Motor neuron (in vitro differentiated cells): ENCODE data around the gene COG8. TPM values are rescaled to one million over a fixed set of nuclear protein-coding genes. Genes with fewer than 3 reads are reported as not detected.
A peak's percentile ranks its signal among the peaks of the same experiment; 100 is the strongest.

ENCODE experiments used
- ATAC-seq, 8 experiments: fragments of 200-7000 bp; cut with Tn5 transposase; replicated peaks in 6 of 8; 2 replicates each; pipeline ENCODE4 v1.8.0; 2021; ENCODE audit warnings: mild to moderate bottlenecking in 8 of 8, moderate library complexity in 8 of 8
- H3K27ac ChIP-seq, 2 donors: fragments of 250-450 bp; sonication (Bioruptor Pico); 2 replicates each; pipeline ENCODE4 v1.9.0; 2021; ENCODE audit warnings: antibody characterized with exemption in 2 of 2, mild to moderate bottlenecking in 2 of 2, moderate library complexity in 1 of 2
- H3K4me1 ChIP-seq, 2 donors: fragments of 250-450 bp; sonication (Bioruptor Pico); replicated peaks in 1 of 2; 2 replicates each; pipeline ENCODE4 v1.6.1; 2021; ENCODE audit warnings: antibody characterized with exemption in 2 of 2, mild to moderate bottlenecking in 2 of 2, moderate library complexity in 1 of 2
- H3K4me3 ChIP-seq, 5 donors: fragments of 250-450 bp; sonication (Bioruptor Pico); 2 replicates each; pipeline ENCODE4 v1.9.0; 2021; ENCODE audit warnings: antibody characterized with exemption in 5 of 5, mild to moderate bottlenecking in 5 of 5, moderate library complexity in 4 of 5
- WGBS, 10 experiments: fragments of 450-650 bp; shearing (Covaris generic); methylation state at CpG; one replicate each; pipeline ENCODE4 v1.0.0; 2022; 5-methylcytosine and 5-hydroxymethylcytosine counted together
- in situ Hi-C, 9 experiments: fragments of 400-800 bp; cut with MboI; loops; one replicate each; pipeline ENCODE4 v1.15.0; 2021; ENCODE audit warnings: low sequenced_read_pairs in 9 of 9, low pct_unique_long_range_greater_than_20kb in 2 of 9; ENCODE audit not compliant: unreplicated experiment in 9 of 9
- total RNA-seq, 8 experiments: library from RNA; unstranded; fragments of 300-600 nt; gene quantifications; 2 replicates each; pipeline versions ENCODE4 v1.2.3 to v1.2.4, GENCODE V29; 2022

Gene COG8
- total RNA-seq, 8 experiments from 2014 or later, result 20.8 to 46.9 (median 28.0) TPM

DNA sequence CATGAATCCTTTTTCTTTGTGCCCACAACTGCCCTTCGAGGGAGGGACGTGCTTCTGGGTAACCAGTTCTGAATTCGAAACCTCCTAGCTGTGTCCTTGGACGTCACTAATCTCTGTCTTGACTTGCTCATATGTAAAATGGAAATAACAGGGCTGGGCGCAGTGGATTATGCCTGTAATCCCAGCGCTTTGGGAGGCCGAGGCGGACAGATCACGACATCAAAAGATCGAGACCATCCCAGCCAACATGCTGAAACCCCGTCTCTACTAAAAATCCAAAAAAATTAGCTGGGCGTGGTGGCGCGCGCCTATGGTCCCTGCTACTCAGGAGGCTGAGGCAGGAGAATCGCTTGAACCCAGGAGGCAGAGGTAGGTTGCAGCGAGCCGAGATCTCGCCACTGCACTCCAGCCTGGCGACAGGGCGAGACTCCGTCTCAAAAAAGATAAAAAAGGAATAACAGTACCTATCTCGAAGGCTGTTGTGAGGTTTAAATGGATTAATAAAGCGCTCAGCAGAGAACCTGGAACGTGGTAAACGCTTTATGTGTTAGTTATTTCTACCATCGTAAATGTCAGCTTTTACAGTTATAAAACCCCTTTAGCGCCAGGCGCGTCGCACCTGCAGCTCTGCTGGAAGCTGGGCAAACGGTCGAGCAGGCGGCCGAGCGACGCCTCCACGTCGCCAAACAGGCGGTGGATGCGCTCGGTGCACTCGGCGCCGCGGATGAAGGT lies 641 bp downstream of the COG8 start:
- WGBS, 10 experiments, result 0 to 51% (median 38%) methylated on average over 1 to 28 of the region's 46 CpGs
- H3K27ac ChIP-seq, result peak overlapping the region; percentile 92 to 95
- peak overlapping the region; percentile 73 to 90 (median 77) for H3K4me3 ChIP-seq
- in situ Hi-C loops, result no loop called here
- peaks cover 6 to 16% of the 10 kb centered on the region in 2 donors for H3K4me1 ChIP-seq
- ATAC-seq, result no peak

DNA sequence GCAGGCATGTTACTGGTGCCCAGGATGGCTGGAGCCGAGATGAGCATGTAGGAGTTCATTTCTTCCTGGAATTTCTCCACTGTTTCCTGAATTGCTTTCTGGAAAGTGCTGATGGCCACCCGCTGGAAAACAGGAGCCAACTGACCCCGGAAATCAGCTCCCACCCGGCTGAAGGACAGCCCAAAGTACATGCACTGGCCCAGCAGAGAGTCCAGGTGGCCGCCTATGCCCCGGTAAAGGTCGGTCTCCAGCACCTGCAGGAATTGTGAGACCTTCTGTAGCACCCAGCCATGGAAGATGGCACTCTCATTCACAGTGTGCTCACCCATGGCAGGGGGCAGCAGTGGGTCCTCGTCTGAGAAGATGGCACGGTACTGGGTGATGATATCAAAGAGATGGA lies 4.7 kb downstream of the COG8 start:
- Histone ChIP-seq H3K4me3 (no peak overlapping the region), H3K27ac (no peak overlapping the region), H3K4me1 (peaks cover 11 to 13% of the 10 kb centered on the region in 2 donors)
- 93 to 100% (median 98%) methylated on average over 1 to 6 of the region's 9 CpGs; no CpG with 5 or more reads in 6 of the 10 experiments for WGBS, 10 experiments
- in situ Hi-C loops, result no loop called here
- ATAC-seq, result no peak

DNA sequence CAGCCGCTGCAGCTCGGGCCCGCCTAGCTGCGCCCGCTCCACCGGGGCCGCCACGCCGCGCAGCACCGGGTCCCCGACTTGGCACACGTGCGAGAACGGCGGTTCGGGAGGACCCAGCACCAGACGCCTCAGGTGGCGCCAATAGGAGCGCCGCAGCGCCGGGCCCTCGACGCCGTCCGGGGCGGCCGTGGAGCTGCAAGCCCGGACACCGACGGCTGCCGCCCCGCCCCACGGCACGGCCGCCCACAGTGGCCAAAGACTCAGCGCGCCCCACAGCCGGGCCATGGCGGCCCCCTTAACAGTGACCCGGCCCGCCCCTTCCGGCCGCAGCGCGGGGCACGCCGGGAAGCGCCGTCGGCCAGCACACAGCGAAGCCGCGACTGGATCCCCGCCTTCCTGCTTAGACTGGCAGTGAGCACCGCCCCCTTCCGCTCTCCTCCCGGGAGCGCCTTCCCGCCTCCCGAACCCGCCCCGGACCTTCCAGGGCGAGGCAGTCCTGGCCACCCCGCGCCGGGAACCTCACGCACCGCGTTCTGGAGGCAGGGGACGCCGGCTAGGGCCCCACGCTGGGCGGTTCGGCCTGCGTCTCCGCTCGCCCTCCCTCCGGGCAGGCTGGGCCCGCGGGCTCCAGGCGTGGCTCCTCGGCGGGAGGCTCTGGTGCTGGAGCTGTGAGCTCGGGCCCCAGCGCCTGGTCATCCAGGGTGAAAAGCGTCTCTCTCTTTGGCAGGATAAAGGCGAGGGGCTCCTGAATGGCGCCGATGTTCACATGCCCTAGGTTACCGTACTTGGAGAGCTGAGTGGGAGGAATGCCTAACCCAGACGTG lies 8.9 kb downstream of the COG8 start, which contains the start of gene PDF:
Gene PDF (minus strand): TSS at position 303 of the 824 bp plus-strand sequence. CDS start 18 bp downstream, at position 285.
- in situ Hi-C loops, result no loop called here
- peak within 1 kb of the TSS; percentile 86 to 94 for H3K27ac ChIP-seq
- H3K4me1 ChIP-seq, result peaks cover 27 to 39% of the 10 kb centered on the region in 2 donors
- ATAC-seq, result peak; percentile 86 to 96 (median 93)
- WGBS, 10 experiments, result 0 to 20% (median 5%) methylated on average over 2 to 6 of the region's 93 CpGs; no CpG with 5 or more reads in 6 of the 10 experiments
- H3K4me3 ChIP-seq, result peak within 1 kb of the TSS; percentile 62 to 93 (median 79)

DNA sequence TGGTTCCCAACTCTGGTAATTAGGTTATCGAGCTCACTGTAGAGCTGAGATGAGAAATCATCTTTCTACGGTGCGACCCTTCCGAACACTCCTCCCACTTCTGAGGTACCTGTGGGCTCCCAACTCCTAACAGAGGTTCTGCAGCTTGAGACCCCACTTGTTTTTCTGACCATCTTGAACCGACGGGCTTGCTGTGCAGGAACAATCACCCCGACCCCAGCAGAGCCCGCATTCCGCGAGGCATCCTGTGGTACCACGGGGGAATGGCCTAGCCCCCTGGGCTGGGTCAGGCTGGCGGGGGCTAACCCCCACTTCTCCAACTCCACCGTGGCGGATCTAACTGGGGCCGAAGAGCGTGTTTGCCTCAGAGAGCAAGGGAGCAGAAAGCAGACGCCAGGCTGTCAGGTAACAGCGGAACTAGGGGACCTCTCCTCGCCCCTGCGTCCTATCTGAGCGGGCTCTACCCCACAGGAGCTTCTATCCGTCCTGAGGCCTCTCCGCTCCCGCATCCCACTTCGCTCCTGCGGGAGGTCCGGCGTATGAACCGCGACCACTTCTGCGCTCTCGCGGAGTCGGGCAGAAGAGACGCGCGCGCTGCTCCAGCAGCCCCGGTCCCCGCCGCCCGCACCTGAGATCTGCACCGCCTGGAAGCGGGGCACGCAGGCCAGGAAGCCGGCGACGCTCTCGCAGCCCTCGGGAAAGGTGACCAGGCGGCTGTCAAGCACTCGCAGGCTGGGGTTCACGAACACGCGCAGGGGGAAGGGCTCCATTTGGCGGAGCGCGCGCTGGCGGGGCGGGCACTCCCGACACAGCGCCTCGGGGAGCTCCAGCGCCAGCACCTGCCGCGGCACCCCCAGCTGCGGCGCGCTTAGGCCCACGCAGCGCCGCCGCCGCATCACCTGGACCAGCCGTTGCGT lies 9.7 kb downstream of the COG8 start:
- ATAC-seq, result peak in 4 of 8 experiments; percentile 0 to 44 (median 37)
- WGBS, 10 experiments, result 9 to 80% (median 50%) methylated on average over 2 to 25 of the region's 77 CpGs; no CpG with 5 or more reads in 5 of the 10 experiments
- peak overlapping the region; percentile 62 to 93 (median 79) for H3K4me3 ChIP-seq
- in situ Hi-C loops, result no loop called here
- H3K4me1 ChIP-seq, result peaks cover 27 to 39% of the 10 kb centered on the region in 2 donors
- H3K27ac ChIP-seq, result peak overlapping the region; percentile 86 to 94

DNA sequence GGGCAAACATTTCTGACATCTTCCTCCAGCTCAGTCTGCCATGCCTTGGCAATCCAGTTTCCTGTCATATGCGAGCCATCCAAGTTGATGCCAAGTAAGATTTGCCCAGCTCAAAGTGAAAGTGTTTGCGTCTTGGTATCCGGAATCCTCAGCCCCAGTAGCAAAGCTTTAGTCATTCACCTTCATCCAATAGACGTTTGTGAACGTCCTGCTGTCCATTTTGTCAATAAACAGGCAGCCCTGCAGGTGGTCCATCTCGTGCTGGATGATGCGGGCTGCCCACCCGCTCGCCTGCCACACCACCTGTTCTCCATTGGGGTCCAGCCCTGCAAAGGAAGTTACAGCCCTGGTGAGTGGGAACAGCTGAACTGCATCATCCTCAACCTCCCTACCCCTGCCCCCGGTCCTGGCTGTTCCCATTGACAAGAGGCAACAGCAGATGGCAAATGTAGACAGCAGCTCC lies 10.5 kb downstream of the COG8 start:
- H3K4me1 ChIP-seq, result peaks cover 27 to 39% of the 10 kb centered on the region in 2 donors
- WGBS, 10 experiments, result 0 to 100% (median 56%) methylated on average over 1 to 9 of the region's 10 CpGs
- peak overlapping the region; percentile 62 to 93 (median 79) for H3K4me3 ChIP-seq
- H3K27ac ChIP-seq, result no peak overlapping the region
- in situ Hi-C loops, result no loop called here
- no peak for ATAC-seq

DNA sequence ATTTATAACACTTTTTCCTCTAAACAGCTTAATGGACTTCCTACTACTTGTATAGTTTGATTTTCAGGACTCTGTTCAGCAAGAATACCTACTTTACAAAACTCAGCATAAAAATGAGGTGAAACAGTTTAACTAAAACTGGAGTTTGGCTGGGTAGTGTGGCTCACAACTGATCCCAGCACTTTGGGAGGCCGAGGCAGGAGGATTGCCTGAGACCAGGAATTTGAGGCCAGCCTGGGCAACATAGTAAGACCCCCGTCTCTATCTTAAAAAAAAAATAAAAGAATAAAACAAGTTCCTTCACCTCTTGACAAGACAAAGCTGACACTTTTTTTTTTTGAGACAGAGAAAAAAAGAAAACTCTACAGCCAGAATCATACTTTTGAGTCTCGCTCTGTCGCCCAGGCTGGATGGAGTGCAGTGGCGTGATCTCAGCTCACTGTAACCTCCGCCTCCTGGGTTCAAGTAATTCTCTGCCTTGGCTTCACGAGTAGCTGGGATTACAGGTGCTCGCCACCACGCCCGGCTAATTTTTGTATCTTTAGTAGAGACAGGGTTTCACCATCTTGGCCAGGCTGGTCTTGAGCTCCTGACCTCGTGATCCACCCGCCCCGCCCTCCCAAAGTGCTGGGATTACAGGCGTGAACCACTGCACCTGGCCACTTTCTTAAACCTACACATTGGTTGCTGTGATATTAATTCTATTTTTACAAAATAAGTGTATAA lies 11.6 kb downstream of the COG8 start:
- peak overlapping the region in 2 of 5 donors; percentile 83 to 93 for H3K4me3 ChIP-seq
- ATAC-seq, result no peak
- WGBS, 10 experiments, result 50 to 100% (median 100%) methylated on average over 1 to 7 of the region's 14 CpGs; no CpG with 5 or more reads in 3 of the 10 experiments
- in situ Hi-C loops, result no loop called here
- H3K27ac ChIP-seq, result no peak overlapping the region
- H3K4me1 ChIP-seq, result peaks cover 27 to 39% of the 10 kb centered on the region in 2 donors

DNA sequence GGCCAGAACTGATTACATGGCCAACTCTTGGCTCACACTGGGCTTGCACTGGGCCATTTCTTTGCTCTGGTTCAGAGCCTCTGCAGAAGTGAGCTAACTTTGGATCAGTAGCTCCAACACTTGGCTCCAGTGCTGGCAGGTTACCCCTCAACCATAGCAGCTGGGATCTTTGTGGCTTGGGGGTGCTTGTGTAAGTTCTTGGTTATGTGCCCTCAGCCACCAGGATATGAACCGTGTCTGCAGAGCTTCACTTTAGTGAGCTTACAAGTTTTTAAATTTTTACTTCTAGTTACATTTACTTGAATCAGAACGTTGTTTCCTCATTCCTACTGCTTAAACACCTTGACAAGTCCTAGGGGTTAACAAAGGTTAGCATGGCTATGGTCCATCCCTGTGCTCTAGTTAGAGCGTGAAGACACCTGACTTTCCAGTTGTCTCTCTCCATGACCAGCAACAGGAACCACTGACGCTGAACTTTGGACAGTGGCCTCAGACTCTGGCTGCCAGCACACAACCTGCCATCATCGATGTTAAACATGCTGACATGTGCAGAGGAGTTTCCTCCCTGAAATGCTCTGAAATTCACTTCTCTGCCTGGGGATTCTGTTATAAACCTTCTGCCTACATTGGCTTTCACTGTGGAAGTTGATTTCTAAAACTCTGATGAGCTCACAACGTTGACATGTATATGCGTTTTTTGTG lies 13.0 kb downstream of the COG8 start:
- ATAC-seq, result no peak
- peaks cover 25 to 39% of the 10 kb centered on the region in 2 donors for H3K4me1 ChIP-seq
- 50 to 90% (median 81%) methylated on average over 1 to 7 of the region's 7 CpGs; no CpG with 5 or more reads in 1 of the 10 experiments for WGBS, 10 experiments
- H3K27ac ChIP-seq, result no peak overlapping the region
- in situ Hi-C loops, result no loop called here
- no peak overlapping the region for H3K4me3 ChIP-seq

DNA sequence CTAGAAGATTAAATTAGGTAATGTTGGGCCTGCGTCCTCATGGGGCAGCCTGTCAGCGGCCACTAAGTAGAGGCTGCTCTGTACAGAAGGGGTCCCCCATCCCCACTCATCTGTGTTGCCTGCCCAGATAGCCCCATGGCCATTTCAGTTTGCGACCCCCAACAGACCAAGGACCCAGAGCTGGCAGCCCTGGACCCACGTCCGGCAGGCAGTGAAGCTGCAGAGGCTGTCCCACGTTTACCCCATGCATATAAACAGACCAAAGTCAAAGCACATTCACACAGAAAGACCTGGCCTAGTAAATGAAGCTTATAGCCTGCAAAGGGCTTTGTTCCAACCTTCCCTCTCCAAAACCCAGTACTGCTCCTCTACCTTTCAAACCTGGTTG lies 13.6 kb downstream of the COG8 start:
- no peak for ATAC-seq
- Histone ChIP-seq H3K4me3 (no peak overlapping the region), H3K27ac (no peak overlapping the region), H3K4me1 (peaks cover 21 to 35% of the 10 kb centered on the region in 2 donors)
- in situ Hi-C loops, result no loop called here
- 60 to 100% (median 98%) methylated on average over 1 to 3 of the region's 6 CpGs; no CpG with 5 or more reads in 4 of the 10 experiments for WGBS, 10 experiments

DNA sequence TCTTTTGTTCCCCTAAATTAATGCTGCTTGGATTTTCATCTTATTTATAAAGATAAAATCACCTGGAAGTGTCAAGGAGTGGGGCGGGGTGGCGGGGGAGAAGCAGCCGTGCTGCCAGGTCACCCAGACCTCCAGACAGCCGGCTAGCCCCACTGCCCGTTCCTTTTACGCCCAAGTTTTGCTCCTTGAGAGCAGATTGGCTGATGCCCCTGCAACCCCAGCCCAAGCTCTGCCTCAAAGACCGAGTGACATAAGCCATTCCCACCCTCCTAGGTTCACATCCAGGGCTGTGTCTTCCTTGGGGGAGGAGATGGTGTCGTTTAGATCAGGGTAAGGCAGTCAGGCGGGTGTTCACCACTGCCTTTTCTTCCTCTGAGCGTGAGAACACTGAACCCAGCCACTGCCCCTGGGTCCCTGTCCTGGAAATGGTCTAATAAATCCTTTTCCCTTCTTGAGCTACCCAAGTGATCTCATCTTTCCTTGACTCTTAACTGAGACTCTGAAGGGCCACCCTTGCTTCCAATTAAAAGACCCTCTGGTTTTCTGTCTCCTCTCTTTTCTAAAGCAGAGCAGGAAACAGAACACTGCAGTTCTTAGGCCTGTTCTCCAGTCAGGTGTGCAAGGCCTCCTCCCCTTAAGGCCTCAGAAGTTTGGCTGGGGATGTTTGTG lies 14.6 kb downstream of the COG8 start:
- in situ Hi-C loops, result no loop called here
- H3K4me3 ChIP-seq, result no peak overlapping the region
- peaks cover 21 to 35% of the 10 kb centered on the region in 2 donors for H3K4me1 ChIP-seq
- H3K27ac ChIP-seq, result no peak overlapping the region
- WGBS, 10 experiments, result 40 to 100% (median 80%) methylated on average over 1 to 5 of the region's 10 CpGs; no CpG with 5 or more reads in 3 of the 10 experiments
- peak in 1 of 8 experiments; percentile 2 for ATAC-seq

DNA sequence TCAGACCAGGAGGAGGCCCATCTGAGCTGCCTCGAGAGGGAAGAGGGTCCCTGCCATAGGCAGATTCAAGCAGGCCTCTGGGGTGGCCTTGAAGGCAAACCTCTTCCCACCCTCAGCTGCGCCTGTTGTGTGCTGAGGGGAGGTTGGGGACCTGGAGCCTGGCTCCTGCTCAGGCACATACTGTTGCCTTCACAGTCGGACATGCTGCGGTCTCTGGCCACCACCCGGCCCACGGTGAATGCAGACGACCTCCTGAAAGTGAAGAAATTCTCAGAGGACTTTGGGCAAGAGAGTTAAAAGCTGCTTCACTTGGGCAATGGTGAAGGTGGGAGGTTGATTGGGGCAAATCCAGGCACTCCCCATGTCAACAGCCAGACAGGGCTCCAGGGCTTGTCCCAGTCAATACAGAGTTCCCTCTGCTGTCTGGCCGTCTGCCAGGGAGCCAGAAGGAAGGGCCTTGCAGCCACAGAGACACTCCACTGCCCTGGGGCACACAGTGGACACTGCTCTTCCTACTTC lies 15.3 kb downstream of the COG8 start:
- Histone ChIP-seq H3K4me3 (no peak overlapping the region), H3K4me1 (peaks cover 18 to 31% of the 10 kb centered on the region in 2 donors), H3K27ac (no peak overlapping the region)
- ATAC-seq, result peak; percentile 12 to 53 (median 42)
- WGBS, 10 experiments, result 70 to 92% (median 78%) methylated on average over 1 to 5 of the region's 8 CpGs; no CpG with 5 or more reads in 4 of the 10 experiments
- in situ Hi-C loops, result no loop called here

DNA sequence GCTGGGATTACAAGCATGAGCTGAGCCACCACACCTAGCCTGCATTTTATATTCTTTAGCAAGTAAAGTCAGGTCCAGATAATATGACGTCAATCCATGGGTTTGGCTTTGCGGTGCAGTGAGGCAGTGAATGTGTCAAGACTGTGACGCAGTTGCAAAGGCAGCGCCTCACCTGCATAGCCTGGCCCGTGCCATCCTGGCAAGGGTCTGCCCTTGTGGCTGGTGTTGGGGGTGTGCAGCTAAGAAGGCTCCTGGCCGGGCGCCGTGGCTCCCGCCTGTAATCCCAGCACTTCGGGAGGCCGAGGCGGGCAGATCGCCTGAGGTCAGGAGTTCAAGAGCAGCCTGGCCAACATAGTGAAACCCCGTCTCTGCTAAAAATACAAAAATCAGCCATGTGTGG lies 15.9 kb downstream of the COG8 start:
- Histone ChIP-seq H3K4me3 (no peak overlapping the region), H3K27ac (no peak overlapping the region), H3K4me1 (peaks cover 11 to 24% of the 10 kb centered on the region in 2 donors)
- in situ Hi-C loops, result no loop called here
- ATAC-seq, result no peak
- 81 to 100% (median 100%) methylated on average over 1 to 11 of the region's 14 CpGs; no CpG with 5 or more reads in 5 of the 10 experiments for WGBS, 10 experiments
